HL-60 (cell line): Measurements from ENCODE around the gene DAPL1.

Experiments used
- DNase-seq, 2 experiments: peaks; one replicate each; pipeline ENCODE4 v3.0.0-alpha.2; 2010 to 2020; ENCODE audit warnings: low read depth in 1 of 2, low spot score in 1 of 2
- H3K27ac ChIP-seq: fragments of 250-450 bp; sonication (Bioruptor Pico); replicated peaks from 2 replicates; pipeline ENCODE4 v1.5.1; 2020; ENCODE audit warnings: mild to moderate bottlenecking, moderate library complexity
- H3K27me3 ChIP-seq: fragments of 250-450 bp; sonication (Bioruptor Pico); 2 replicates; pipeline ENCODE4 v1.5.1; 2021; ENCODE audit warnings: mild to moderate bottlenecking, moderate library complexity; ENCODE audit not compliant: insufficient read depth, poor library complexity, severe bottlenecking
- H3K4me3 ChIP-seq: replicated peaks from 2 replicates; pipeline ENCODE4 v1.5.1; 2011; ENCODE audit warnings: mild to moderate bottlenecking, control low read depth, low read length; ENCODE audit not compliant: insufficient read depth
- GABPA ChIP-seq: IDR thresholded peaks from 2 replicates; pipeline ENCODE4 v1.6.1; 2012; ENCODE audit warnings: low read depth
- POLR2AphosphoS5 ChIP-seq: IDR thresholded peaks from 2 replicates; pipeline ENCODE4 v1.6.1; 2012; ENCODE audit warnings: low read depth
- REST ChIP-seq: IDR thresholded peaks from 2 replicates; pipeline ENCODE4 v1.6.1; 2012; ENCODE audit warnings: low read depth; ENCODE audit not compliant: insufficient replicate concordance
- SPI1 ChIP-seq: IDR thresholded peaks from 2 replicates; pipeline ENCODE4 v1.6.1; 2012; ENCODE audit warnings: low read depth, mild to moderate bottlenecking, borderline replicate concordance
- TF ChIP-seq, protein P1 (sequence below): IDR thresholded peaks from one replicate; pipeline ENCODE4 v1.5.1; 2011; ENCODE audit warnings: low read length, control low read depth, inconsistent platforms; ENCODE audit not compliant: insufficient read depth

The DAPL1 gene

DNA sequence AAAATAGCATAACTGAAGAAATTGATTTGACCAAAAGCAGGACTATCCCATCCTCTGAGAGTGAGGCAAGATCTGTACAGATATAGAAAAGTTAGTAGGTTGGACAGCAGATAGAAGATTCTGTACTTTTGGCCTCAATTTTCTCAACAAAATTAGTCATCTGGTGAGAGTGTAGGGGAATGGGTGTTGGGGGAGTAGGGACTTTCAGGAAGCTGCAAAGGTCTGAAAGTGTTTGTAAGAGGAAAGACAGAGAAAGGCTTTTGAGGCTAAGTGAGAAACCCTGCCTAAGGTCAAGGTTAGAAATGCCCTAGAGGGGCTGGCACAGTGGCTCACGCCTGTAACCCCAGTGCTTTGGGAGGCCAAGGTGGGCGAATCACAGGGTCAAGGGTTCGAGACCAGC is 40.3 kb downstream of the DAPL1 start:
- H3K4me3 ChIP-seq = no peak overlapping the region
- no peak for DNase-seq
- H3K27ac ChIP-seq = no peak overlapping the region
- H3K27me3 ChIP-seq = no peaks in the 10 kb centered on the region
- TF ChIP-seq SPI1 = no peak
- TF ChIP-seq, protein P1, sequence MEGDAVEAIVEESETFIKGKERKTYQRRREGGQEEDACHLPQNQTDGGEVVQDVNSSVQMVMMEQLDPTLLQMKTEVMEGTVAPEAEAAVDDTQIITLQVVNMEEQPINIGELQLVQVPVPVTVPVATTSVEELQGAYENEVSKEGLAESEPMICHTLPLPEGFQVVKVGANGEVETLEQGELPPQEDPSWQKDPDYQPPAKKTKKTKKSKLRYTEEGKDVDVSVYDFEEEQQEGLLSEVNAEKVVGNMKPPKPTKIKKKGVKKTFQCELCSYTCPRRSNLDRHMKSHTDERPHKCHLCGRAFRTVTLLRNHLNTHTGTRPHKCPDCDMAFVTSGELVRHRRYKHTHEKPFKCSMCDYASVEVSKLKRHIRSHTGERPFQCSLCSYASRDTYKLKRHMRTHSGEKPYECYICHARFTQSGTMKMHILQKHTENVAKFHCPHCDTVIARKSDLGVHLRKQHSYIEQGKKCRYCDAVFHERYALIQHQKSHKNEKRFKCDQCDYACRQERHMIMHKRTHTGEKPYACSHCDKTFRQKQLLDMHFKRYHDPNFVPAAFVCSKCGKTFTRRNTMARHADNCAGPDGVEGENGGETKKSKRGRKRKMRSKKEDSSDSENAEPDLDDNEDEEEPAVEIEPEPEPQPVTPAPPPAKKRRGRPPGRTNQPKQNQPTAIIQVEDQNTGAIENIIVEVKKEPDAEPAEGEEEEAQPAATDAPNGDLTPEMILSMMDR = no peak
- no peak for TF ChIP-seq POLR2AphosphoS5
- no peak for TF ChIP-seq GABPA
- no peak for TF ChIP-seq REST

DNA sequence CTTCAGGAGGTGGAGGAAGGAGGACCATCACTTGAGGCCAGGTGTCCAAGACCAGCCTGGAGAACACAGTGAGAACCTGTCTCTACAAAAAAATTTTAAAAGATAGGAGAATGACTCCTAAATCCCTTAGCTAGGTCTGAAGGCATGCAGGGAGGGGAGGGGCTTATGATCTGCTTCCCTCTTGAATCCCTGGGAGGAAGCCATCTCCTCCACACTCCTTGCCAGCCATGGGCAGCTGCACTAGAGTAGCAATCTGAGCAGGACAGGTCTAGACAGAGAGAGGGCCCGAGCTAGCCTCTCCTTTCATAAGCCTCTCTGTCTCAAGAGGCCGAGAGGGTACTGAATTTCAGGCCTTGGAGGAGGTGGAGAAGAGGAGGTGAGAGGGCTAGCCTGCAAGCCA is 42.5 kb downstream of the DAPL1 start:
- Histone ChIP-seq H3K27me3 (no peaks in the 10 kb centered on the region), H3K4me3 (no peak overlapping the region), H3K27ac (no peak overlapping the region)
- TF ChIP-seq SPI1 (no peak), POLR2AphosphoS5 (no peak), REST (no peak), GABPA (no peak)
- TF ChIP-seq, protein P1 = no peak
- DNase-seq = no peak

DNA sequence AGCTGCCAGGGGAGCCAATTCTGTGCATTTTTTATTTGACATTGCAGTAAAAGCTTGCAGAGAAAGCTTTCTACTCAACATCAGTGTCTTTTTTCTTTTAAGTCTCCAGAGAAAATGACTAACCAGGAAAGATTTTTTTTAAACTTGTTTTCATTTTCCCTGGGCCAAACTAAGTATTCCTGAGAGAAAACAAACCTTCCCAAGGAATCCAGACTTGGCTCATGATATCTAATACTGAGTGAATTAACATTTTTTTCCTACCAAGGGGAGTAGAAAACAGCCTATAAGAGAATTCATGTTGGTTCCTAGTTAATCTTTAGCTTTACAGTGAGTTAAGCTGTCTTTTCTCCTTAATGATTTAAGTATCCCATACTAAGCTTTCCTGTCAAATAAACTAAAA is 46.7 kb downstream of the DAPL1 start:
- no peak overlapping the region for H3K27ac ChIP-seq
- DNase-seq = no peak

More for the DNA sequence above, 46.7 kb downstream of the DAPL1 start:
- Histone ChIP-seq H3K27me3 (no peaks in the 10 kb centered on the region), H3K4me3 (no peak overlapping the region)
- TF ChIP-seq REST (no peak), GABPA (no peak), SPI1 (no peak), POLR2AphosphoS5 (no peak)
- TF ChIP-seq, protein P1 = no peak
